Uterus (tissue), 2 donors: Measurements from ENCODE around the gene TTC34.

ENCODE experiments used
- CTCF ChIP-seq, 4 experiments: fragments of 200-600 bp in 2 of 4; fragments of 450-650 bp in 2 of 4; sonication (generic) in 2 of 4; IDR thresholded peaks; one replicate each; pipeline ENCODE4 v1.5.1; 2016 to 2019; ENCODE audit warnings: antibody characterized with exemption in 4 of 4, mild to moderate bottlenecking in 2 of 4, moderate library complexity in 1 of 4
- POLR2A ChIP-seq, 2 donors: fragments of 450-650 bp; IDR thresholded peaks; one replicate each; pipeline ENCODE4 v1.6.1; 2016; ENCODE audit warnings: antibody characterized with exemption in 2 of 2, mild to moderate bottlenecking in 1 of 2, moderate library complexity in 1 of 2

- TF ChIP-seq CTCF (IDR thresholded peaks at IDR 0.05) (peak in 1 of 4 experiments; percentile 9), POLR2A (IDR thresholded peaks at IDR 0.05) (no peak)
Observed at GRCh38 chr1:2801535-2802291, at the start of gene TTC34.
